Neural cell (in vitro differentiated cells): ENCODE results near the gene SLC2A6. TPM values are rescaled to one million over a fixed set of nuclear protein-coding genes. Genes with fewer than 3 reads are reported as not detected.

Source experiments
- H2AFZ ChIP-seq: fragments of 200-600, 300-800 bp; sonication (generic), shearing (Covaris generic); 2 replicates; pipeline ENCODE4 v1.6.0; 2014; ENCODE audit warnings: low read depth, mild to moderate bottlenecking, antibody characterized with exemption, low read length, moderate library complexity
- H3F3A ChIP-seq: fragments of 200-600 bp; shearing (Covaris generic); 2 replicates; pipeline ENCODE4 v1.6.1; 2016; ENCODE audit warnings: mild to moderate bottlenecking, moderate library complexity, mixed read lengths, antibody characterized with exemption, low read length; ENCODE audit not compliant: insufficient read depth, poor library complexity, severe bottlenecking
- H3K27ac ChIP-seq: fragments of 200-600, 300-800 bp; sonication (generic), shearing (Covaris generic); 2 replicates; pipeline ENCODE4 v1.5.1; 2014; ENCODE audit warnings: mild to moderate bottlenecking, low read length, moderate library complexity
- H3K27me3 ChIP-seq: fragments of 300-800, 200-600 bp; sonication (generic), shearing (Covaris generic); 2 replicates; pipeline ENCODE4 v1.6.0; 2014; ENCODE audit warnings: mild to moderate bottlenecking, low read depth, low read length, moderate library complexity; ENCODE audit not compliant: insufficient read depth
- H3K36me3 ChIP-seq: fragments of 300-800, 200-600 bp; sonication (generic), shearing (Covaris generic); 2 replicates; pipeline ENCODE4 v1.5.1; 2014; ENCODE audit warnings: mild to moderate bottlenecking, antibody characterized with exemption, low read length, moderate library complexity; ENCODE audit not compliant: insufficient read depth
- H3K4me2 ChIP-seq: fragments of 300-800, 200-600 bp; sonication (generic), shearing (Covaris generic); 2 replicates; pipeline ENCODE4 v1.6.0; 2014; ENCODE audit warnings: mild to moderate bottlenecking, low read length
- H3K4me3 ChIP-seq: fragments of 300-800, 200-600 bp; sonication (generic), shearing (Covaris generic); 2 replicates; pipeline ENCODE4 v1.5.1; 2014; ENCODE audit warnings: mild to moderate bottlenecking, low read length, moderate library complexity
- H3K79me2 ChIP-seq: fragments of 200-600 bp; shearing (Covaris generic); replicated peaks from 2 replicates; pipeline ENCODE4 v1.6.0; 2014; ENCODE audit warnings: mild to moderate bottlenecking, low read length, moderate library complexity; ENCODE audit not compliant: insufficient read depth
- H3K9ac ChIP-seq: fragments of 300-800, 200-600 bp; sonication (generic), shearing (Covaris generic); 2 replicates; pipeline ENCODE4 v1.6.1; 2016; ENCODE audit warnings: mild to moderate bottlenecking, low read length, mixed read lengths
- H3K9me2 ChIP-seq: fragments of 200-600 bp; shearing (Covaris generic); 2 replicates; pipeline ENCODE4 v1.6.1; 2016; ENCODE audit warnings: mild to moderate bottlenecking, low read length, mixed read lengths; ENCODE audit not compliant: insufficient read depth
- H3K9me3 ChIP-seq: fragments of 200-600, 300-800 bp; sonication (generic), shearing (Covaris generic); 2 replicates; pipeline ENCODE4 v1.6.1; 2016; ENCODE audit warnings: mild to moderate bottlenecking, mixed run types, low read length, moderate library complexity, mixed read lengths
- H4K20me1 ChIP-seq: fragments of 200-600 bp; shearing (Covaris generic); 2 replicates; pipeline ENCODE4 v1.6.1; 2016; ENCODE audit warnings: mild to moderate bottlenecking, mixed run types; ENCODE audit not compliant: insufficient read depth
- EP300 ChIP-seq: fragments of 450-650 bp; conservative IDR thresholded peaks from 2 replicates; pipeline ENCODE4 v1.6.1; 2014; ENCODE audit warnings: antibody characterized with exemption, mild to moderate bottlenecking, moderate library complexity; ENCODE audit not compliant: poor library complexity, severe bottlenecking
- EZH2 ChIP-seq: fragments of 200-600, 300-800 bp; shearing (Covaris generic), sonication (generic); IDR thresholded peaks from 2 replicates; pipeline ENCODE4 v1.6.1; 2014; ENCODE audit warnings: antibody characterized with exemption, low read length, borderline replicate concordance, mild to moderate bottlenecking; ENCODE audit not compliant: insufficient read depth, poor library complexity, severe bottlenecking
- MXI1 ChIP-seq: fragments of 450-650 bp; conservative IDR thresholded peaks from 2 replicates; pipeline ENCODE4 v1.6.1; 2014; ENCODE audit warnings: antibody characterized with exemption, mild to moderate bottlenecking; ENCODE audit not compliant: poor library complexity, severe bottlenecking
- POLR2AphosphoS5 ChIP-seq: IDR thresholded peaks from 2 replicates; pipeline ENCODE4 v1.6.1; 2012
- RAD21 ChIP-seq: fragments of 450-650 bp; conservative IDR thresholded peaks from 2 replicates; pipeline ENCODE4 v1.6.1; 2014; ENCODE audit warnings: antibody characterized with exemption, mild to moderate bottlenecking, moderate library complexity
- SMC3 ChIP-seq: fragments of 450-650 bp; conservative IDR thresholded peaks from 2 replicates; pipeline ENCODE4 v1.6.1; 2014; ENCODE audit warnings: antibody characterized with exemption, mild to moderate bottlenecking, moderate library complexity; ENCODE audit not compliant: poor library complexity
- TAF1 ChIP-seq: IDR thresholded peaks from 2 replicates; pipeline ENCODE4 v1.6.1; 2012; ENCODE audit warnings: low read depth
- polyA minus RNA-seq: library from RNA; depleted of rRNA, polyadenylated mRNA; stranded (reverse); fragments of >200 nt; gene quantifications from 2 replicates; pipeline ENCODE4 v1.2.3, GENCODE V29; 2014
- polyA plus RNA-seq: library from polyadenylated mRNA; depleted of rRNA; stranded (reverse); fragments of >200 nt; gene quantifications from 2 replicates; pipeline ENCODE4 v1.2.3, GENCODE V29; 2014
- TF ChIP-seq, protein P1 (sequence below): IDR thresholded peaks from 2 replicates; pipeline ENCODE4 v1.6.1; 2012; ENCODE audit warnings: borderline replicate concordance
- TF ChIP-seq, protein P2 (sequence below): fragments of 450-650 bp; IDR thresholded peaks from 2 replicates; pipeline ENCODE4 v1.5.1; 2014; ENCODE audit warnings: antibody characterized with exemption, mild to moderate bottlenecking, moderate library complexity; ENCODE audit not compliant: poor library complexity, severe bottlenecking

SLC2A6 gene, protein sequence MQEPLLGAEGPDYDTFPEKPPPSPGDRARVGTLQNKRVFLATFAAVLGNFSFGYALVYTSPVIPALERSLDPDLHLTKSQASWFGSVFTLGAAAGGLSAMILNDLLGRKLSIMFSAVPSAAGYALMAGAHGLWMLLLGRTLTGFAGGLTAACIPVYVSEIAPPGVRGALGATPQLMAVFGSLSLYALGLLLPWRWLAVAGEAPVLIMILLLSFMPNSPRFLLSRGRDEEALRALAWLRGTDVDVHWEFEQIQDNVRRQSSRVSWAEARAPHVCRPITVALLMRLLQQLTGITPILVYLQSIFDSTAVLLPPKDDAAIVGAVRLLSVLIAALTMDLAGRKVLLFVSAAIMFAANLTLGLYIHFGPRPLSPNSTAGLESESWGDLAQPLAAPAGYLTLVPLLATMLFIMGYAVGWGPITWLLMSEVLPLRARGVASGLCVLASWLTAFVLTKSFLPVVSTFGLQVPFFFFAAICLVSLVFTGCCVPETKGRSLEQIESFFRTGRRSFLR
- polyA plus RNA-seq (11.5 and 17.9 TPM in 2 replicates), polyA minus RNA-seq (18.5 and 23.9 TPM in 2 replicates)

DNA sequence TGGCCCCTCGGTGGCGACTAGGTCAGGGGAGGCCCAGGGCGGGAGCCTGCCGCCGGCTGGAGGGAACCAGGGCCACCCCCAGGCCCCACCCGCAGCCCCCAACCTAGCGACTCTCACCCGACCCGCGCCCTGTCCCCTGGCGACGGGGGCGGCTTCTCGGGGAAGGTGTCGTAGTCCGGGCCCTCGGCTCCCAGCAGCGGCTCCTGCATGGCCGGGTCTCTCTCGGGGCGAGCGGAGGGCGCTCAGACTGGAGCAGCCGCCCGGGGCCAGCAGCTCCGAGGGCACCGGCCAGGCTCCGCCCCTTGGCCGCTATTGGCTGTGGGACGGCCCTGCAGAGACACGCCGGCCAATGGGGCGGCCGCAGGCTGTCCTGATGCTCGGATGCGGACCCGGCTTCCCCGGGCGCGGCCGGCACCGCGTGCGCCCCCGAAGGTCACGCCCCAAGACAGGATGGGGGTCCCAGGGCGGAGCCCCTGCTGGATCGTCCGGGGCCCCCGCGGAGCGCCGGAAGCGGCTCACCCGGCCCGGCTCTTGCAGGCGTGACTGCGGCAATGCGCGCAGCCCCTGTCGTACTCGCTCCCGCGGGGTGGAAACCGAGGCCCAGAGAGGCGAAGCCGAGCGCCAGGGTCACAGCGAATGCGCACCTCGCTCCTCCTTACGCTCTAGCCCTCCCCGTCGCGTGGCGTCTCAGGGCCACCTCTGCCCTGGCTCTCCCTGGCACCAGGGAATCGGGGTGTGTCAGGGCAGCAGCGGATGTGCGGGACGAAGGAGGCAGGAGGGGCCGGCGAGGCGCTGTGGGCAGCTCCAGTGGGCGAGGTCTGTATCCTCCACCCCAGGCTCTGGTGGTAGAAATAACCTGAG is at the start of gene SLC2A6:
Gene SLC2A6 (minus strand): TSS at position 249 of the 861 bp plus-strand sequence. CDS start 40 bp downstream, at position 209.
- Histone ChIP-seq H3K4me2 (peak within 1 kb of the TSS; percentile 82), H3K27me3 (no peaks in the 10 kb centered on the region), H3K9ac (peak within 1 kb of the TSS; percentile 72), H4K20me1 (no peaks in the 10 kb centered on the region), H3K9me3 (no peaks in the 10 kb centered on the region), H3F3A (no peaks in the 10 kb centered on the region), H3K4me3 (peak within 1 kb of the TSS; percentile 87), H3K27ac (peak within 1 kb of the TSS; percentile 39), H3K9me2 (no peaks in the 10 kb centered on the region), H3K79me2 (no peaks in the 10 kb centered on the region), H3K36me3 (no peaks in the 10 kb centered on the region), H2AFZ (peak within 1 kb of the TSS; percentile 95)
- TF ChIP-seq SMC3 = peak; percentile 46
- TF ChIP-seq EZH2 = no peak
- peak; percentile 45 for TF ChIP-seq POLR2AphosphoS5
- TF ChIP-seq, protein P1, sequence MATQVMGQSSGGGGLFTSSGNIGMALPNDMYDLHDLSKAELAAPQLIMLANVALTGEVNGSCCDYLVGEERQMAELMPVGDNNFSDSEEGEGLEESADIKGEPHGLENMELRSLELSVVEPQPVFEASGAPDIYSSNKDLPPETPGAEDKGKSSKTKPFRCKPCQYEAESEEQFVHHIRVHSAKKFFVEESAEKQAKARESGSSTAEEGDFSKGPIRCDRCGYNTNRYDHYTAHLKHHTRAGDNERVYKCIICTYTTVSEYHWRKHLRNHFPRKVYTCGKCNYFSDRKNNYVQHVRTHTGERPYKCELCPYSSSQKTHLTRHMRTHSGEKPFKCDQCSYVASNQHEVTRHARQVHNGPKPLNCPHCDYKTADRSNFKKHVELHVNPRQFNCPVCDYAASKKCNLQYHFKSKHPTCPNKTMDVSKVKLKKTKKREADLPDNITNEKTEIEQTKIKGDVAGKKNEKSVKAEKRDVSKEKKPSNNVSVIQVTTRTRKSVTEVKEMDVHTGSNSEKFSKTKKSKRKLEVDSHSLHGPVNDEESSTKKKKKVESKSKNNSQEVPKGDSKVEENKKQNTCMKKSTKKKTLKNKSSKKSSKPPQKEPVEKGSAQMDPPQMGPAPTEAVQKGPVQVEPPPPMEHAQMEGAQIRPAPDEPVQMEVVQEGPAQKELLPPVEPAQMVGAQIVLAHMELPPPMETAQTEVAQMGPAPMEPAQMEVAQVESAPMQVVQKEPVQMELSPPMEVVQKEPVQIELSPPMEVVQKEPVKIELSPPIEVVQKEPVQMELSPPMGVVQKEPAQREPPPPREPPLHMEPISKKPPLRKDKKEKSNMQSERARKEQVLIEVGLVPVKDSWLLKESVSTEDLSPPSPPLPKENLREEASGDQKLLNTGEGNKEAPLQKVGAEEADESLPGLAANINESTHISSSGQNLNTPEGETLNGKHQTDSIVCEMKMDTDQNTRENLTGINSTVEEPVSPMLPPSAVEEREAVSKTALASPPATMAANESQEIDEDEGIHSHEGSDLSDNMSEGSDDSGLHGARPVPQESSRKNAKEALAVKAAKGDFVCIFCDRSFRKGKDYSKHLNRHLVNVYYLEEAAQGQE = peak; percentile 21
- peak; percentile 92 for TF ChIP-seq MXI1
- TF ChIP-seq TAF1 = peak; percentile 58
- TF ChIP-seq, protein P2, sequence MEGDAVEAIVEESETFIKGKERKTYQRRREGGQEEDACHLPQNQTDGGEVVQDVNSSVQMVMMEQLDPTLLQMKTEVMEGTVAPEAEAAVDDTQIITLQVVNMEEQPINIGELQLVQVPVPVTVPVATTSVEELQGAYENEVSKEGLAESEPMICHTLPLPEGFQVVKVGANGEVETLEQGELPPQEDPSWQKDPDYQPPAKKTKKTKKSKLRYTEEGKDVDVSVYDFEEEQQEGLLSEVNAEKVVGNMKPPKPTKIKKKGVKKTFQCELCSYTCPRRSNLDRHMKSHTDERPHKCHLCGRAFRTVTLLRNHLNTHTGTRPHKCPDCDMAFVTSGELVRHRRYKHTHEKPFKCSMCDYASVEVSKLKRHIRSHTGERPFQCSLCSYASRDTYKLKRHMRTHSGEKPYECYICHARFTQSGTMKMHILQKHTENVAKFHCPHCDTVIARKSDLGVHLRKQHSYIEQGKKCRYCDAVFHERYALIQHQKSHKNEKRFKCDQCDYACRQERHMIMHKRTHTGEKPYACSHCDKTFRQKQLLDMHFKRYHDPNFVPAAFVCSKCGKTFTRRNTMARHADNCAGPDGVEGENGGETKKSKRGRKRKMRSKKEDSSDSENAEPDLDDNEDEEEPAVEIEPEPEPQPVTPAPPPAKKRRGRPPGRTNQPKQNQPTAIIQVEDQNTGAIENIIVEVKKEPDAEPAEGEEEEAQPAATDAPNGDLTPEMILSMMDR = peak; percentile 21
- TF ChIP-seq EP300 = no peak
- peak; percentile 28 for TF ChIP-seq RAD21
